HepG2 (cell line): ENCODE measurements around the gene PPY.

ENCODE experiments used
- MZF1 ChIP-seq: sonication (generic); formaldehyde crosslinking; IDR thresholded peaks from 2 replicates; pipeline ENCODE4 v1.8.1; 2023; ENCODE audit warnings: mild to moderate bottlenecking, missing genetic modification reagents, borderline replicate concordance
- PCBP1 ChIP-seq: fragments of 200-400 bp; formaldehyde crosslinking; IDR thresholded peaks from 2 replicates; pipeline ENCODE4 v1.6.1; 2017; ENCODE audit warnings: mild to moderate bottlenecking, low read depth, low read length, borderline replicate concordance
- ZNF510 ChIP-seq: sonication (generic); formaldehyde crosslinking; IDR thresholded peaks from 2 replicates; pipeline ENCODE4 v1.4.0; 2020; ENCODE audit warnings: low read depth, mild to moderate bottlenecking, missing genetic modification reagents
- TF ChIP-seq, protein P1 (sequence below): sonication (generic); formaldehyde crosslinking; IDR thresholded peaks from 2 replicates; pipeline ENCODE4 v1.5.0; 2020; ENCODE audit warnings: mild to moderate bottlenecking, missing genetic modification reagents, moderate library complexity
- TF ChIP-seq, protein P2 (sequence below): sonication (generic); formaldehyde crosslinking; IDR thresholded peaks from 2 replicates; pipeline ENCODE4 v1.8.0; 2022; ENCODE audit warnings: mild to moderate bottlenecking, missing genetic modification reagents, borderline replicate concordance

DNA sequence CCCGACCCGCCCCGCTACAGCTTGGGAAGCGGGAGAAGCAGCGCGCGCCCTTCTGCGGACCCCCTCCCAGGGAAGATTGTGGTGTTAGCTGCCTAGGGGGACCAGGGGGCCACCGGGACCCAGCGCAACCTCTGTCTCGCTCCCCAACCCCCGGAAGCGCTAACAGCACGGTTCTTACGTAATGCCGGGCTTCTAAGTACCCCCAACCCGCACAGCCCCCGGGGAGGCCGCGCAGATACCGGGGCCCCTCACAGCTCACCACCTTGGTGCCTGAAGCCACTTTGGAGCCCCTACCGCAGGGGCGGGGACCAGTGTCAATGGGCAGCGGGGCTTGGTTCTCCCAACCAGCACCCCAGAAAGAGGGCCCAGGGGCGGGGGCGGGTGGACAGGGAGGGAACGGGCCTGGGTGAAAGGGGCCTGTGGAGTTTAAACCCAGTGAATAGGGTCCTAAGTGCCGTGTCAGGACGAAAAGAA lies 35.3 kb downstream of the PPY start:
- TF ChIP-seq, protein P1, sequence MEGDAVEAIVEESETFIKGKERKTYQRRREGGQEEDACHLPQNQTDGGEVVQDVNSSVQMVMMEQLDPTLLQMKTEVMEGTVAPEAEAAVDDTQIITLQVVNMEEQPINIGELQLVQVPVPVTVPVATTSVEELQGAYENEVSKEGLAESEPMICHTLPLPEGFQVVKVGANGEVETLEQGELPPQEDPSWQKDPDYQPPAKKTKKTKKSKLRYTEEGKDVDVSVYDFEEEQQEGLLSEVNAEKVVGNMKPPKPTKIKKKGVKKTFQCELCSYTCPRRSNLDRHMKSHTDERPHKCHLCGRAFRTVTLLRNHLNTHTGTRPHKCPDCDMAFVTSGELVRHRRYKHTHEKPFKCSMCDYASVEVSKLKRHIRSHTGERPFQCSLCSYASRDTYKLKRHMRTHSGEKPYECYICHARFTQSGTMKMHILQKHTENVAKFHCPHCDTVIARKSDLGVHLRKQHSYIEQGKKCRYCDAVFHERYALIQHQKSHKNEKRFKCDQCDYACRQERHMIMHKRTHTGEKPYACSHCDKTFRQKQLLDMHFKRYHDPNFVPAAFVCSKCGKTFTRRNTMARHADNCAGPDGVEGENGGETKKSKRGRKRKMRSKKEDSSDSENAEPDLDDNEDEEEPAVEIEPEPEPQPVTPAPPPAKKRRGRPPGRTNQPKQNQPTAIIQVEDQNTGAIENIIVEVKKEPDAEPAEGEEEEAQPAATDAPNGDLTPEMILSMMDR (CRISPR knock-in tag) = no peak
- no peak for TF ChIP-seq MZF1 (CRISPR knock-in tag)
- no peak for TF ChIP-seq PCBP1
- no peak for TF ChIP-seq ZNF510 (CRISPR knock-in tag)
- TF ChIP-seq, protein P2, sequence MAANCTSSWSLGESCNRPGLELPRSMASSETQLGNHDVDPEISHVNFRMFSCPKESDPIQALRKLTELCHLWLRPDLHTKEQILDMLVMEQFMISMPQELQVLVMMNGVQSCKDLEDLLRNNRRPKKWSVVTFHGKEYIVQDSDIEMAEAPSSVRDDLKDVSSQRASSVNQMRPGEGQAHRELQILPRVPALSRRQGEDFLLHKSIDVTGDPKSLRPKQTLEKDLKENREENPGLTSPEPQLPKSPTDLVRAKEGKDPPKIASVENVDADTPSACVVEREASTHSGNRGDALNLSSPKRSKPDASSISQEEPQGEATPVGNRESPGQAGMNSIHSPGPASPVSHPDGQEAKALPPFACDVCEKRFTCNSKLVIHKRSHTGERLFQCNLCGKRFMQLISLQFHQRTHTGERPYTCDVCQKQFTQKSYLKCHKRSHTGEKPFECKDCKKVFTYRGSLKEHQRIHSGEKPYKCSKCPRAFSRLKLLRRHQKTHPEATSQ = no peak
